Measurements from ENCODE around the gene PRMT7. TPM values are rescaled to one million over a fixed set of nuclear protein-coding genes. Genes with fewer than 3 reads are reported as not detected.

Gene PRMT7
- total and polyA plus RNA-seq, 2 of the 8 experiments (the other 6 are each of a cell fraction or from before 2014, with no cell fraction given) = 48.2 to 49.3 TPM

DNA sequence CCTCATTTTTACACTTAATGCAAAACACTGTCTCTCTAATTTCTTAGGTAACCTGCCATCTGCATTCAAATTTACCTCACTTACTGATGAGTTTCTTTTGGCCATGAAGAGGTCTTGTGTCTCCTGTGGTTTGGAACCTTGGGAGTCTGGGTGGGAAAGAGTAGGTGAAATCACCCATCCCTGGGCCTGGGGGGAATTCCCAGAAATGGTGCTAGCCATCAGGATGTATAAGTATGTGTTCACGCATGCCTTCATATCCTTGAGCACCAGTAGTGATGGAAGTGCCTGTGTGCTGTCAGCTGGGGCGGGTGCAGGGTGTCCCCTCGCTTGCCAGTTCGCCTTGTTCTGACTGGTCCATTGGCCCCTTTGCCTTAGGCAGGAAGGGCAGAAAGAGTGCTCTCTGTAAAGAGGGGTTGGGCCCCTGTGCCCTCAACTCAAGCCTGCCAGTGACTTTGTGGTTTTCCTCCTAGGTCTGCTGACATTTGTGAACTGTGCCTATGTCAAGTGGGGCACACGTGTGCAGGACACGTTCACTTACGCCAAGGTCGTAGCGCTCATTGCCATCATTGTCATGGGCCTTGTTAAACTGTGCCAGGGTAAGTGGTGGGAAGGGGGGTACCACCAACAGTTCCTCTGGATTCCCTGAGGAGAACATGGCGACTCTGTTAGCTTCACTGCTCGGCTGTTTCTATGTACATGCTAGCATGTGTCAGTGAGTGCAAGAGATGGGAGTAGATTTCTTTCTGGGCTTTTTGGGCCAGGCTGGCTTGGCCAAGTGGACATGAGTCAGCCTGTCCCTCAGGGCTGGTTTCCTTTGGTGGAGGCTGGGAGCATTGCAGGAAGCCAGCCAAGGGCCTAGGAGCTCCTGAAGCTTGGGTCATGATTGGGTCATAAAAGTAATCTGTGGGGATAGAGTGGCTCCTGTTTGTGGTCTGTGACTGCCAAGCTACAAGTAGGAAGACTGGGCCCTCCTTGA lies 23.3 kb upstream of the PRMT7 start:
- Histone ChIP-seq H2BK12ac (ENCODE audit: low read depth, low read length) (no peak overlapping the region), H4K8ac (ENCODE audit: extremely low read depth, insufficient read depth, low read length) (no peak overlapping the region), H3K9me3 (ENCODE audit: insufficient read depth in 2 of 2, low read depth in 1 of 2, low read length in 1 of 2) (no peaks in the 10 kb centered on the region), H3K9ac (replicated peaks in 1 of 4; ENCODE audit: extremely low read depth in 1 of 4, low read depth in 3 of 4, low read length in 3 of 4) (no peak overlapping the region), H3K27me3 (replicated peaks in 1 of 4; ENCODE audit: control insufficient read depth in 3 of 4, extremely low read depth in 1 of 4, insufficient read depth in 3 of 4, low read length in 3 of 4) (no peaks in the 10 kb centered on the region), H3K56ac (replicated peaks; ENCODE audit: insufficient read length, low read depth, low read length) (no peak overlapping the region), H2BK20ac (ENCODE audit: low read length) (no peak overlapping the region), H2AK5ac (ENCODE audit: low read depth, low read length) (no peak overlapping the region), H3K14ac (ENCODE audit: insufficient read length) (no peak overlapping the region), H3K23ac (ENCODE audit: insufficient read length) (no peak overlapping the region), H2BK120ac (replicated peaks; ENCODE audit: low read depth, low read length) (no peak overlapping the region), H3K4me3 (ENCODE audit: extremely low read depth in 1 of 4, insufficient read depth in 2 of 4, low read depth in 3 of 4, low read length in 4 of 4) (no peak overlapping the region), H3K4ac (replicated peaks; ENCODE audit: insufficient read length, low read depth, low read length) (no peak overlapping the region), H3K4me2 (ENCODE audit: insufficient read depth in 1 of 2, low read depth in 2 of 2, low read length in 2 of 2) (no peak overlapping the region), H3K79me1 (ENCODE audit: low read depth, low read length) (0 out of 2 replicates have a peak, but pooled peaks cover 3% of the 10 kb centered on the region), H2BK15ac (ENCODE audit: low read length) (no peak overlapping the region), H3K18ac (ENCODE audit: extremely low read depth, low read length) (no peak overlapping the region), H3K79me2 (ENCODE audit: control insufficient read depth in 1 of 2, insufficient read depth in 2 of 2, low read length in 2 of 2) (no peaks in the 10 kb centered on the region), H2AFZ (ENCODE audit: low read length) (no peak overlapping the region), H3K36me3 (ENCODE audit: control insufficient read depth in 2 of 4, insufficient read depth in 4 of 4, low read length in 3 of 4) (peaks cover 0 to 13% (median 5%) of the 10 kb centered on the region in 4 experiments; a peak in 5 of 8 replicates), H4K20me1 (replicated peaks in 1 of 2; ENCODE audit: control insufficient read depth in 1 of 2, insufficient read depth in 2 of 2, low read length in 2 of 2) (peaks cover 2 to 9% of the 10 kb centered on the region in 2 experiments), H3K4me1 (replicated peaks in 1 of 4; ENCODE audit: control insufficient read depth in 3 of 4, insufficient read depth in 4 of 4, low read length in 3 of 4) (no peaks in the 10 kb centered on the region), H2BK5ac (ENCODE audit: low read depth, low read length) (no peak overlapping the region), H4K5ac (ENCODE audit: insufficient read length, low read depth, low read length) (no peak overlapping the region), H4K91ac (replicated peaks; ENCODE audit: insufficient read length, low read length) (no peak overlapping the region), H3K23me2 (ENCODE audit: low read depth, low read length) (no peaks in the 10 kb centered on the region; the same call in 1 of the 2 replicates), H3K27ac (ENCODE audit: low read depth, low read length) (no peak overlapping the region)
- TF ChIP-seq EZH2 (IDR thresholded peaks at IDR 0.05; ENCODE audit: low read depth, low read length, severe bottlenecking) = no peak
- no peak for DNase-seq (ENCODE audit: low read depth in 1 of 2, low spot score in 2 of 2)
- no peak for FAIRE-seq
- CTCF ChIA-PET (ENCODE audit: partially characterized antibody) = interaction anchor here (0.6 to 20.4 kb wide), 8 partner anchors 10 to 59 kb away, joined by 3 to 233 read pairs (median 3); partner anchors contain the start of gene SLC7A6
- 93% methylated on average over 11 of the region's 11 CpGs; no CpG with 5 or more reads in 1 of the 2 experiments for WGBS, 2 experiments (ENCODE audit: extremely low coverage in 1 of 2, insufficient coverage in 1 of 2, insufficient read length in 1 of 2, insufficient replicate concordance in 2 of 2, low coverage in 1 of 2, low lambda C conversion rate in 2 of 2, missing lambda C conversion rate in 1 of 2)
- POLR2A ChIA-PET (ENCODE audit: partially characterized antibody) = interaction anchor here (0.6 to 4.4 kb wide), 4 partner anchors 16 to 108 kb away, joined by 3 to 13 read pairs (median 6); partner anchors contain the start of gene SLC7A6
